Cardiac muscle cell (in vitro differentiated cells and primary cell): ENCODE measurements around the gene HMGB3. TPM values are rescaled to one million over a fixed set of nuclear protein-coding genes. Genes with fewer than 3 reads are reported as not detected.

ENCODE experiments used
- DNase-seq, 2 donors: peaks; one replicate each; pipeline versions ENCODE4 v3.0.0 to v3.0.0-alpha.2; 2010 to 2017; ENCODE audit warnings: low read depth in 1 of 2, low spot score in 1 of 2
- H3K27ac ChIP-seq: fragments of 200-600 bp; sonication (generic); 2 replicates; pipeline ENCODE4 v1.5.1; 2016
- H3K27me3 ChIP-seq: fragments of 200-600 bp; sonication (generic); 2 replicates; pipeline ENCODE4 v1.6.0; 2016; ENCODE audit warnings: control low read depth
- H3K36me3 ChIP-seq: fragments of 200-600 bp; sonication (generic); 2 replicates; pipeline ENCODE4 v1.5.1; 2016; ENCODE audit warnings: control low read depth
- H3K4me1 ChIP-seq: fragments of 200-600 bp; sonication (generic); 2 replicates; pipeline ENCODE4 v1.8.1; 2017; ENCODE audit warnings: low read depth, mild to moderate bottlenecking, mixed run types
- H3K4me3 ChIP-seq: fragments of 200-600 bp; sonication (generic); 2 replicates; pipeline ENCODE4 v1.5.1; 2016; ENCODE audit warnings: mild to moderate bottlenecking
- H3K9me3 ChIP-seq: fragments of 200-600 bp; sonication (generic); 2 replicates; pipeline ENCODE4 v1.5.1; 2017; ENCODE audit warnings: low read depth, mild to moderate bottlenecking, control low read depth
- polyA plus RNA-seq: library from polyadenylated mRNA; unstranded; fragments of >200 nt; fragmentation: Nextera tagmentation; extraction: Ambion mirVana; gene quantifications from 2 replicates; pipeline ENCODE4 v1.2.1, GENCODE V29; 2016
- total RNA-seq: library from RNA; depleted of rRNA; stranded (reverse); fragments of >200 nt; gene quantifications from 2 replicates; pipeline ENCODE4 v1.2.3, GENCODE V29; 2016
- TF ChIP-seq, protein P1 (sequence below): IDR thresholded peaks from 2 replicates; pipeline ENCODE4 v1.5.1; 2012; ENCODE audit warnings: low read depth, mild to moderate bottlenecking, low read length

Gene HMGB3
- total and polyA plus RNA-seq, 2 experiments from 2014 or later, result 117 to 120 TPM

DNA sequence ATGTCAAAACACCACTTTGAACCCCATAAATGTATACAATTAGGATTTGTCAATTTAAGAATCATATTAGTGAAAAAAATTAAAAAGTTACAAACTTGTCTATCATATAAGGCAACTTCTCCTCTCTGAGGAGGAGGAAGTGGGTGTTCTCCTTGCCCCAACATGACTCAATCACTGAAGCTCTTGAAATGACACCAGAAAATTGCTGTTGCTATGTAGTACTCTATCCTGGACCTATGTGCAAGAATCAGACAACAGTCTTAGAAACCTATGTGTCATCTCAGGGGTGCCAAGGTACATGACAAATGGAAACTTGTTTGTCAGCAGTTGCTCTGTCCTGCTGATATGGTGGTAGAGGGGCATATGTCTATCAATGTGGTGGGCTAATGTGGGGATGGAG lies 47.7 kb downstream of the HMGB3 start:
- Histone ChIP-seq H3K27ac (no peak overlapping the region), H3K4me1 (no peaks in the 10 kb centered on the region)
- TF ChIP-seq, protein P1, sequence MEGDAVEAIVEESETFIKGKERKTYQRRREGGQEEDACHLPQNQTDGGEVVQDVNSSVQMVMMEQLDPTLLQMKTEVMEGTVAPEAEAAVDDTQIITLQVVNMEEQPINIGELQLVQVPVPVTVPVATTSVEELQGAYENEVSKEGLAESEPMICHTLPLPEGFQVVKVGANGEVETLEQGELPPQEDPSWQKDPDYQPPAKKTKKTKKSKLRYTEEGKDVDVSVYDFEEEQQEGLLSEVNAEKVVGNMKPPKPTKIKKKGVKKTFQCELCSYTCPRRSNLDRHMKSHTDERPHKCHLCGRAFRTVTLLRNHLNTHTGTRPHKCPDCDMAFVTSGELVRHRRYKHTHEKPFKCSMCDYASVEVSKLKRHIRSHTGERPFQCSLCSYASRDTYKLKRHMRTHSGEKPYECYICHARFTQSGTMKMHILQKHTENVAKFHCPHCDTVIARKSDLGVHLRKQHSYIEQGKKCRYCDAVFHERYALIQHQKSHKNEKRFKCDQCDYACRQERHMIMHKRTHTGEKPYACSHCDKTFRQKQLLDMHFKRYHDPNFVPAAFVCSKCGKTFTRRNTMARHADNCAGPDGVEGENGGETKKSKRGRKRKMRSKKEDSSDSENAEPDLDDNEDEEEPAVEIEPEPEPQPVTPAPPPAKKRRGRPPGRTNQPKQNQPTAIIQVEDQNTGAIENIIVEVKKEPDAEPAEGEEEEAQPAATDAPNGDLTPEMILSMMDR, result no peak

GRCh38 chrX:151031391-151031975 lies 48.3 kb downstream of the HMGB3 start:
- Histone ChIP-seq H3K4me3 (no peak overlapping the region), H3K9me3 (no peaks in the 10 kb centered on the region), H3K27me3 (no peaks in the 10 kb centered on the region), H3K4me1 (no peaks in the 10 kb centered on the region), H3K27ac (no peak overlapping the region), H3K36me3 (no peaks in the 10 kb centered on the region)
- DNase-seq, result no peak
- TF ChIP-seq, protein P1, result no peak

More for the DNA sequence above, 47.7 kb downstream of the HMGB3 start:
- Histone ChIP-seq H3K4me3 (no peak overlapping the region), H3K36me3 (no peaks in the 10 kb centered on the region), H3K9me3 (no peaks in the 10 kb centered on the region), H3K27me3 (no peaks in the 10 kb centered on the region)
- DNase-seq, result no peak

DNA sequence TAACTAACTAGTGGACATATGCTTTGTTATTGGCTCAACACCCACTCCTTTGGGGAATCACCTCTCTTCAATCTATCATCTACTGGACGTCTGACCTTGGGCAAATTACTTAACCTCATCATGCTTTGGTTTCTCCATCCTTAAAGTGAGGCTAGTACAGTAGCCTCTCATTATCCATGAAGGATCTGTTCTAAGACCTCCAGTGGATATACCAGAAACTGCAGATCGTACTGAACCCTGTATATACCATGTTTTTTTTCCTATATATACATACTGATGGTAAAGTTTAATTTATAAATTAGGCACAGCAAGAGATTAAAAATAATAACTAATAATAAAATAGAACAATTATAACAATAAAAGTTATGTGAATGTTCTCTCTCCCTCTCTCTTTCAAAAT lies 56.2 kb downstream of the HMGB3 start:
- no peaks in the 10 kb centered on the region for H3K36me3 ChIP-seq
- no peak overlapping the region for H3K27ac ChIP-seq
- no peaks in the 10 kb centered on the region for H3K4me1 ChIP-seq
- no peak for DNase-seq
- TF ChIP-seq, protein P1, result no peak
- H3K4me3 ChIP-seq, result no peak overlapping the region
- no peaks in the 10 kb centered on the region for H3K27me3 ChIP-seq
- no peaks in the 10 kb centered on the region for H3K9me3 ChIP-seq

Other genes starting within 250 kb of the HMGB3 start
- 49.9 and 53.5 TPM in 2 replicates for gene CD99L2, start 84.7 kb upstream of the HMGB3 start, total RNA-seq
- 43.0 and 44.7 TPM in 2 replicates for gene CD99L2, start 84.7 kb upstream of the HMGB3 start, polyA plus RNA-seq
- gene GPR50, start 193.2 kb downstream of the HMGB3 start, total RNA-seq, result 0.35 TPM in 1 of 2 replicates, not detected in the other
- 0.24 TPM in 1 of 2 replicates, not detected in the other for gene GPR50, start 193.2 kb downstream of the HMGB3 start, polyA plus RNA-seq